OCI-LY1 (cell line): Measurements from ENCODE around the gene CBR3.

Experiments used
- H2AFZ ChIP-seq: fragments of 200-600 bp; sonication (generic), shearing (Covaris generic); 2 replicates; pipeline ENCODE4 v1.6.0; 2014; ENCODE audit warnings: antibody characterized with exemption, mild to moderate bottlenecking, low read length
- H3F3A ChIP-seq: fragments of 200-600 bp; sonication (generic), shearing (Covaris generic); 2 replicates; pipeline ENCODE4 v1.6.0; 2014; ENCODE audit warnings: mild to moderate bottlenecking, antibody characterized with exemption, low read length, moderate library complexity; ENCODE audit not compliant: insufficient read depth
- H3K27ac ChIP-seq: fragments of 200-600 bp; sonication (generic); 2 replicates; pipeline ENCODE4 v1.5.1; 2014; ENCODE audit warnings: low read length, mixed run types, mild to moderate bottlenecking, low read depth; ENCODE audit not compliant: poor library complexity, severe bottlenecking
- H3K27me3 ChIP-seq: fragments of 200-600 bp; sonication (generic); 2 replicates; pipeline ENCODE4 v1.6.0; 2014; ENCODE audit warnings: antibody characterized with exemption, mild to moderate bottlenecking, low read length, moderate library complexity; ENCODE audit not compliant: insufficient read depth
- H3K36me3 ChIP-seq: fragments of 200-600 bp; sonication (generic); 2 replicates; pipeline ENCODE4 v1.6.1; 2014; ENCODE audit warnings: mild to moderate bottlenecking, antibody characterized with exemption, low read length, moderate library complexity, mixed read lengths; ENCODE audit not compliant: insufficient read depth
- H3K4me1 ChIP-seq: fragments of 200-600 bp; sonication (generic); 2 replicates; pipeline ENCODE4 v1.5.1; 2014; ENCODE audit warnings: mild to moderate bottlenecking, low read length, moderate library complexity; ENCODE audit not compliant: insufficient read depth, severe bottlenecking
- H3K4me2 ChIP-seq: fragments of 200-600 bp; sonication (generic), shearing (Covaris generic); 2 replicates; pipeline ENCODE4 v1.6.1; 2014; ENCODE audit warnings: low read length
- H3K4me3 ChIP-seq: fragments of 200-600 bp; sonication (generic); 2 replicates; pipeline ENCODE4 v1.5.1; 2014; ENCODE audit warnings: low read length, low read depth, mild to moderate bottlenecking, mixed read lengths; ENCODE audit not compliant: poor library complexity, severe bottlenecking
- H3K79me2 ChIP-seq: fragments of 200-600 bp; shearing (Covaris generic); 2 replicates; pipeline ENCODE4 v1.6.1; 2016; ENCODE audit warnings: mixed run types, low read length, mixed read lengths; ENCODE audit not compliant: insufficient read depth
- H3K9ac ChIP-seq: fragments of 200-600 bp; sonication (generic), shearing (Covaris generic); 2 replicates; pipeline ENCODE4 v1.6.1; 2014; ENCODE audit warnings: mild to moderate bottlenecking, low read length, mixed read lengths
- H3K9me2 ChIP-seq: fragments of 200-600 bp; sonication (generic), shearing (Covaris generic); 2 replicates; pipeline ENCODE4 v1.6.1; 2014; ENCODE audit warnings: low read depth, mild to moderate bottlenecking, low read length, mixed read lengths
- H3K9me3 ChIP-seq: fragments of 200-600 bp; shearing (Covaris generic); 2 replicates; pipeline ENCODE4 v1.6.1; 2014; ENCODE audit warnings: low read length, mixed read lengths
- H4K20me1 ChIP-seq: fragments of 200-600 bp; sonication (generic), shearing (Covaris generic); 2 replicates; pipeline ENCODE4 v1.6.0; 2016; ENCODE audit warnings: mild to moderate bottlenecking, low read length; ENCODE audit not compliant: insufficient read depth
- CTCF ChIP-seq: fragments of 200-600 bp; sonication (generic), shearing (Covaris generic); IDR thresholded peaks from 2 replicates; pipeline ENCODE4 v1.5.1; 2017; ENCODE audit warnings: mild to moderate bottlenecking, antibody characterized with exemption, low read length, moderate library complexity, mixed read lengths
- EZH2 ChIP-seq: fragments of 200-600 bp; sonication (generic), shearing (Covaris generic); IDR thresholded peaks from 2 replicates; pipeline ENCODE4 v1.8.0; 2017; ENCODE audit warnings: borderline replicate concordance, mixed run types, mild to moderate bottlenecking, antibody characterized with exemption, low read length, moderate library complexity, mixed read lengths

Gene CBR3

GRCh38 chr21:36134803-36135390 lies at the start of gene CBR3:
Gene CBR3 (plus strand): TSS chr21:36135079. CDS start chr21:36135193, 114 bp downstream.
- Histone ChIP-seq H3K4me2 (peak within 1 kb of the TSS; percentile 83), H3K9ac (peak within 1 kb of the TSS; percentile 22; the same call in 1 of the 2 replicates), H3K4me1 (peaks cover 30% of the 10 kb centered on the region), H3K27me3 (no peaks in the 10 kb centered on the region), H3K4me3 (peak within 1 kb of the TSS; percentile 58), H3F3A (no peaks in the 10 kb centered on the region), H3K36me3 (no peaks in the 10 kb centered on the region), H3K79me2 (no peaks in the 10 kb centered on the region), H2AFZ (no peak within 1 kb of the TSS), H3K27ac (no peak within 1 kb of the TSS), H3K9me2 (no peaks in the 10 kb centered on the region), H3K9me3 (no peaks in the 10 kb centered on the region), H4K20me1 (no peaks in the 10 kb centered on the region)
- TF ChIP-seq EZH2 (no peak), CTCF (no peak)

GRCh38 chr21:36087362-36088138 lies 47.3 kb upstream of the CBR3 start:
- peak; percentile 53 for TF ChIP-seq CTCF
- no peak for TF ChIP-seq EZH2
- Histone ChIP-seq H3K9ac (no peak overlapping the region), H3K36me3 (no peaks in the 10 kb centered on the region), H3K27ac (no peak overlapping the region), H3K27me3 (no peaks in the 10 kb centered on the region; the same call in 1 of the 2 replicates), H3K9me3 (no peaks in the 10 kb centered on the region), H3K4me1 (no peaks in the 10 kb centered on the region), H3F3A (no peaks in the 10 kb centered on the region), H3K4me3 (no peak overlapping the region), H3K9me2 (no peaks in the 10 kb centered on the region), H3K4me2 (no peak overlapping the region), H4K20me1 (no peaks in the 10 kb centered on the region), H2AFZ (no peak overlapping the region), H3K79me2 (no peaks in the 10 kb centered on the region)

GRCh38 chr21:36089946-36090345 lies 44.9 kb upstream of the CBR3 start:
- Histone ChIP-seq H3K4me2 (no peak overlapping the region), H3K9me2 (no peaks in the 10 kb centered on the region), H3K27ac (no peak overlapping the region), H3K79me2 (no peaks in the 10 kb centered on the region), H4K20me1 (no peaks in the 10 kb centered on the region), H3F3A (no peaks in the 10 kb centered on the region), H3K4me3 (no peak overlapping the region), H3K9me3 (peaks cover 6% of the 10 kb centered on the region; the same call in 1 of the 2 replicates), H3K9ac (no peak overlapping the region), H3K27me3 (peaks cover 9% of the 10 kb centered on the region; the same call in 1 of the 2 replicates), H2AFZ (no peak overlapping the region), H3K36me3 (no peaks in the 10 kb centered on the region), H3K4me1 (no peaks in the 10 kb centered on the region)
- no peak for TF ChIP-seq EZH2
